Stimulated activated CD4-positive, alpha-beta T cell treated with anti-CD3 and anti-CD28 coated beads, Interleukin-1b, Interleukin-23, amount 100 ng/mL, for 24 hours (primary cell): ENCODE results near the gene HIP1.
"Not testable (repeated sequence)": the region's sequence is repeated elsewhere in the genome, so short reads cannot be mapped to it uniquely, and the experiment has no call there.

ENCODE experiments used
- DNase-seq, 4 experiments: peaks; one replicate each; pipeline ENCODE4 v3.0.0-alpha.2; 2020; ENCODE audit warnings: low read depth in 4 of 4, low spot score in 1 of 4

HIP1 gene

DNA sequence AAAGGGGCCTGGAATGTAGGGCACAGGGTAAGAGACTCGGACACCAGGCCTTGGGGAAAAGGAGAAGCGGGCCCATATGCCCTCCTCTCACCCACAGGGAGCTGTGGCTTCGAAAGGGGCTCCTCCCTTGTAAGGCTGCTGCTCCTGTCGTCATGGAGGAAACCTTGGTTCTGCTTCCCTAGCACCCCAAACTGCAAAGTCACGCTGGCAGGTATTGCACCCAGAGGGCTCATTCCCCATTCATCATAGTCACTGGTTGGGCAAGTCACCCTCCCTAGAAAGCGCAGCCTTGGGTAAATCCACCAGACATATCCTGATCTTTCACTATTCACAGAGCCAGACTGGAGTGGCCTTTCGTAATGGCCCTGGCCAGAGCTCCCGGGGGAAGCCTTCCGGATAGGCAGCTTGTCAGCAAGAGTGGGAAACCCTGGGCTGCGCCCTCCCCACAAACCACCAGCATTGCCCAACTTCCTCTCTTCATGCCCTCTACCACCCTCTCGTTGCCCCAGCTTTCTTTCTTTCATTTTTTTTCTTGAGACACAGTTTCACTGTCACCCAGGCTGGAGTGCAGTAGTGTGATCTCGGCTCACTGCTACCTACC is 121.0 kb downstream of the HIP1 start:
- peak in 1 of 4 experiments; percentile 22 for DNase-seq

DNA sequence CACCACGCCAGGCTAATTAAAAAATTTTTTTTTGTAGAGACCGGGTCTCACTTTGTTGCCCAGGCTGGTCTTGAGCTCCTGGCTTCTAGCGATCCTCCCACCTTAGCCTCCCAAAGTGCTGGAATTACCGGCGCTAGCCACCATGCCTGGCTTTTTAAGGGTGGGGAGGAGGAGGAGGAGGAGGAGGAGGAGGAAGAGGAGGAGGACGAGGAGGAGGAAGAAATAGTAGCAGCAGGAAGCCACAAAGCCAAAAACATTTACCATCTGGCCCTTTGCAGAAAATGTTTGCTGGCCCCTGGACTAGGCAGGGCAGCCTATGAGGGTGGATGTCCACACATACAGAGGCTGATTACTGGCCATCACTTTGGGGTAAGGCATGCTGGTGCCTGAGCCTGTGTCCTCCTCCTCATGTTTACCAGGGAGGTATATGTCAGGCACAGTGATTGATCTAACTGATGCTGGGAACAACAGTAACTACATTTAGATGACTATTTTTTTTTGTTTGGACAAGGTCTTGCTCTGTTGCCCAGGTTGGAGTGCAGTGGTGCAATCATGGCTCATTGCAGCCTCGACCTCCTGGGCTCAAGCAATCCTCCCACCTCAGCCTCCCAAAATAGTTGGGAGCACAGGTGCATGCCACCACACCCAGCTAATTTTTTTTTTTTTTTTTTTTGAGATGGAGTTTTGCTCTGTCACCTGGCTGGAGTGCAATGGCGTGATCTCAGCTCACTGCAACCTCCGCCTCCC is 122.1 kb downstream of the HIP1 start:
- DNase-seq: no peak

DNA sequence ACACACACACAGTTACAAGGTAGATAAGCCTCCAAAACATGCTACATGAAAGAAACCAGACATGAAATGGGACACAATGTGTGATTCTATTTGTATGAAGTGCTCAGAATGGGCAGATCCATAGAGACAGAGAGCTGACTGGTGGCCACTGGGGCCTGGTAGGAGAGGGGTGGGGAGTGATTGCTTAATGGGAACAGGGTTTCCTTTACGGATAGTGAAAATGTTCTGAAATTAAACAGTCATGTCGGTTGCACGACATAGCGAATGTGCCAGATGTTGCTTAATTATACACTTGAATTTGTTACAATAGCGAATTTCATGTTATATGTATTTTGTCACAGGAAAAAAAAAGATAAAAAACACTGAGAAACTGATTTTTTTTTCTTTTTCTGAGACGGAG is 124.3 kb downstream of the HIP1 start:
- DNase-seq: no peak

DNA sequence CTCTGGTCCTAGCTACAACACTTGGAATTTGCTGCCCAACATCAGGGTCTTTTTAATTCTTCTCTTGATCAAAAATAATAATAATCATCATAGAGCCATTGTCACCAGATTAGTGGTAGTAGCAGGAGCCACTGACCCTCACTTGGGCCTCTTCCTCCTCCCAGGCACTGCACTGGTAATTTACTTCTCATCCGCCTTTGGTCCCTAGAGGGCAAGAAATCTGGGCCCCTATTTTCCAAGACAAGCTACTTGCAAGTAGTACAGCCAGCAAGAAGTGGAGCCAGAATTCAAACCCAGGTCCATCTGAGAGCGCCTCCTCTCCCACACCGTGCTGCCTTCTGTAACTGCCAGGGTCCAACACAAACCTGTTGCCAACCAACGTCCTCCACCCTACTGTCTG is 125.4 kb downstream of the HIP1 start:
- DNase-seq: no peak

DNA sequence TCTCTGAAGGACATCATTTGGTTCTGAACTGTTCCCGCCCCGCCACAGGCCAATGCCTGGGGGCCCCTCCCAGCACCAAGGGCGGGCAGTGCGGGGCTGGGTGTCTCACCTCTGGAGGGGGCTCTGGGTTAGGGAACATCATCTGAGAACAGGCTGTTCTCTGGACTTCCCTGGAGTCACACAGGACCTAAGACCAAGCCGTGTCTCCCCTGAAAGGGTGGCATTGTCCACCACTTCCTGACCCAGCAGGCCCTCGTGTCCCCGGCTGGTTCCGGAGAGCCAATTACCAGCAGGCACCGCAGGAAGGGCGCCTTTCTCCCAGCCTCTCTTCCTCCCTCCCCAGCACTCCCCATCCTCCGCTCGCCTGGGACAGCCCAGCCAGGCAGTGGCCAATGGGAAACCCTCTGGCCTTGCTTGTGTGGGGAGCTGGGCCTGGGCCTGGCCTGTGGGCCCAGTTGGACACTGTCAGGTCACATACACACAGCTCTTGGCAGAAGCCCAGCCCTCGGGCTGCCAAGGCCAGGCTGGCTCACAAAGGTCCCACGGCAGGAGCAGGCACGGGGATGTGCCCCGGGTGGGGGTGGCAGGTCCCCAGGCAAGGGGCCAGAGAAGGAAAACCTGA is 127.1 kb downstream of the HIP1 start:
- DNase-seq: no peak

DNA sequence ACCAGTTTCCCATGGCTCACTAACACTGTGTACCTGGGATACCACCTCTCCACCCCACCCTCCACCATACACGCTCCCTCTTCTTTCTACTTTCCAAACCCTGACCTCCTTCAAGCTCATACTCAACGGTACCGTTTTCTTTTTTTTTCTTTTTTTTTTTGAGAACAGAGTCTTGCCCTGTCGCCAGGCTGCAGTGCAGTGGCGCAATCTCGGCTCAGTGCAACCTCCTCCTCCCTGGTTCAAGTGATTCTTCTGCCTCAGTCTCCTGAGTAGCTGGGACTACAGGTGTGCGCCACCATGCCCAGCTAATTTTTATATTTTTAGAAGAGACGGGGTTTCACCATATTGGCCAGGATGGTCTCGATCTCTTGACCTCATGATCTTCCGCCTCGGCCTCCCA is 129.3 kb downstream of the HIP1 start:
- DNase-seq: not testable (repeated sequence)

DNA sequence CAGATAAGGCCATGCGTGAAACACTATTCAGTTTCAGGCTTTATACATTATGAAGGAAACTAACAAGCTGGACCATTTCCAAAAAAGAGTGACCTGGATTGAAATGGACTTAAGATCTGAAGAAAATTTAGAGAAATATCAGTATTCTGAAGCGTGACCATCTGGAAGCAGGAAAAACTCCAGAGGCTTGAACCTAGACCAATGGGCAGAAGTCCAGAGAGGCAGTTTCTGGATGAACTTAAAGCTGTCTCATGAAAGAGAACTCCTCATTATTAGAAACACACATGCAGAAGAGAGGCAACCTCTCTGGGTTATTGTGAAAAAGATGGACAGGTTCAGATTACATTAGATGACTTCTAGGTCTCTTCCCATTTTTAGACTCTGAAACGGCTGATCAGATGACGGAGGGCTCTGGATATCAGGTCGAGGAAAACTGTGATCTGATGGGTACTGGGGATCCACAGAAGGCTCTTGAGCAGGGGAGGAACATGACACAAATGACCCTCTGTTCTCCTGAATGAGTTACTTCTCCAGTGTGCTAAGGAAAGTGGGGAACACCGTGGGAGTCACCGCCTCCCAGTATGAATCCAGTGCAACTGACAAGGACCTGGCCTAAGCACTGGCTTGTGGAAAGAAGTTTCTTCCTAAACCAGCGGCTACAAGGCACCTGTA is 130.2 kb downstream of the HIP1 start:
- no peak for DNase-seq

DNA sequence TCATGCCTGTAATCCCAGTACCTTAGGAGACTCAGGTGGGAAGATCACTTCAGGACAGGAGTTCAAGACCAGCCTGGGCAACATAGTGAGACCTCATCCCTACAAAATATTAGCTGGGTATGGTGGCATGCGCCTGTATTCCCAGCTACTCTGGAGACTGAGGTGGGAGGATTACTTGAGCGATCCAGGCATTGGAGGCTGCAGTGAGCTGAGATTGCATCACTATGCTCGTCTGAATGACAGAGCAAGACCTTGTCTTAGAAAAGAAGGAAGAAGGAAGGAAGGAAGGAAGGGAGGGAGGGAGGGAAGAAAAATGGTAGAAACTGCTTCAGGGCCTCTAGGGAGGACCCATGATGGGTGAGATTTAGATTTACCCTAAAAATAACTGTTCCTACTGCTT is 134.3 kb downstream of the HIP1 start:
- no peak for DNase-seq

DNA sequence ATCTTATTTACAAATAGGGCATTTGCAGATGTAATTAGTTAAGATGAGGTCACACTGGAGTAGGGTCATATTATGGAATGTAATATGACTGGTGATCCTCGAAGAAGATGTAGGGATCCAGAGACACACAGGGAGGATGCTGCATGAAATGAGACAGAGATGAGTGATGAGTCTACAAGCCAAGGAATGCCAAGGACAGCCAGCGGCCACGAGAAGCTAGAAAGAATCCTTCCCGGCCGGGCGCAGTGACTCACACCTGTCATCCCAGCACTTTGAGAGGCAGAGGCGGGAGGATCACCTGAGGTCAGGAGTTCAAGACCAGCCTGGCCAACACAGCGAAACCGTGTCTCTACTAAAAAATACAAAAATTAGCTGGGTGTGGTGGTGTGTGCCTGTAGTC is 135.9 kb downstream of the HIP1 start:
- DNase-seq: not testable (repeated sequence)

DNA sequence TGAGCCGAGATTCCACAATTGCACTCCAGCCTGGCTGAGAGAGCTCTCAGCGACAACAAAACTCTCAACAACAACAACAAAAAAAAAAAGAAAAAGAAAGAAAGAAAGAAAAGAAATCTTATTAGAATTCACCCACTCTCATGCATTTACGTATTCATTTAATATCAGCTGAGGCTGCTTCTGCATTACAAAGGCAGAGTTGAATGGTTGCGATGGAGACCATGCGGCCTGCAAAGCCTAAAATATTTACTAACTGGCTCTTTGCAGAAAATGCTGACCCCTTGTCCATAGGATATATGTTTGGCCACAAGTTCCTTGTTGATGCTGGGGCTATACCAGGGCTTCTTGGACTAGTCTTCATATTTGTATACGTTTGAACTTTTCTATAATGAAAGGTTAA is 137.2 kb downstream of the HIP1 start:
- DNase-seq: no peak

DNA sequence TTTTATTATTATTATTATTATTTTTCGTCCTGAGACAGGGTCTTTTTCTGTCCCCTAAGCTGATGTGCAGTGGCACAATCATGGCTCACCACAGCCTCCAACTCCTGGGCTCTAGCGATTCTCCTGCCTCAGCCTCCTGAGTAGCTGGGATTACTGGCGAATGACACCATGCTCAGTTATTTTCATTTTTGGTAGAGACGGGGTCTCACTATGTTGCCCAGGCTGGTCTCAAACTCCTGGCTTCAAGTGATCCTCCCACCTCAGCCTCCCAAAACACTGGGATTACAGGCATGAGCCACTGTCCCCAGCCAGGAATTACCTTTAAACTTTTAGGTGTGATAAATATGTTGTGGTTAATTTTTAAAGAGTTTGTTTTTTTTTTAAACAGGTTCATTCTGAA is 138.0 kb downstream of the HIP1 start:
- not testable (repeated sequence) for DNase-seq

DNA sequence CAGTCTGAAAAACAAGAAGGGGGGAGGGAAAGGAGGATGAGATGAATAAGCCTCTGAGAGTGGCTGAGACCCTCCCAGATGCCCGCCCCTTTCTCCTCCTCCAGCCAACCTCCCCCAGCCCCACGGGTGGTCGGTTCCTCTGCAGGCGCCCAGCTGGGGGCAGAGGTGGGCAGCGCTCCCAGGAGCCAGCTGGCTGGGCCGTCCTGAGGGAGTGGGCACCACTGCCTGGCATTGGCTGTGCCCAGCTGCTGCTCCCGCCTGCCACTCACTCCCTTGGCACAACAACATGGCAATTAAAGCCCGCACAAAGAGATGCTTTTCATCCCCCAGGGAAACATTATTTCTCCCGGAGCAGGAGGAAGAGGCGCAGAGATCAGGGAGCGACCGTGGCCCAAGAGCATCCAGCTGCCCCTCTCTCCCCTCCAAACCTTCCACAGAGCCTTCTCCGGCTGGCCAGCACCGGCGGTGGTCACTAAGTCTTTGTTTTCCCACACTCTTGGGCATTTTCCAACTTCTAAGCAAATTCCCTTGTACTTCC is 139.4 kb downstream of the HIP1 start:
- no peak for DNase-seq

DNA sequence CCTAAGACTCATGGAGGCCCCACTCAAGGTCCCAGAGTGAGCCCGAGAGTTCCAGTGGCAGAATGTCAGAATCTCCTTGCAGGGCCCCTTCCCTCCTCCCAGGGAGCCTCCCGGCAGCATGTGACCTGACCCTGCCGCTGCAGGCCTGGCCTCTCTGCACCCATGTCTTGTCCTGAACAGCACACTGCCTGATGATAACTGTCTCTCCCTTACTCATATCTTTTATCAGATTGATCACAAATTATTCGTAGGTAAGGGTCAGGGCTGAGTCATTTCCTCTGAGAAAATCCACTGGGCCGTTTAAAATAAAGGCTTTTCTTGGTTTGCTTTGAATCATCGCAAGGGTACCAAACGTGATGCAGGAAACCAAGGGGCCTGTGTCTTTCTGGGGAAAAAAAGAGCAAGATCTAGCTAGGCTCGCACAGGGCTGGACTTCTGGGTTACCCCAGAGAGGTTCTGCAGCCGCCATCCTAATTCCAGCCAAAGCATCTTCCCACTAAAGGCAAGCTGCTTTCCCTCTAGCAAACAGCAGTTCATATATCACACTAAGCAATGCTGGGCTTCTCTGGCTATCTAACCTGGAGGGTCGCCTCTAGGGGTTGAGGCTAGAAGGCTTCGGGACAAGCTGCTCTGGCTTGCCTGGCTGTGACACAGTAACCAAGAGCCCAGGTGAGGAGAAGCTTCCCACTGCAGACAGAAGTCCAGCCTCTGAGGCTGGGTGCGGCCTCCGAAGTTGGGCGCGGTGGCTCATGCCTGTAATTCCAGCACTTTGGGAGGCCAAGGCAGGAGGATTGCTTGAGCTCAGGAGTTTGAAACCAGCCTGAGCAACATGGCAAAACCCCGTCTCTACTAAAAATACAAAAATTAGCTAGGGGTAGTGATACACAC is 141.8 kb downstream of the HIP1 start:
- peak in 1 of 4 experiments; percentile 7 for DNase-seq

DNA sequence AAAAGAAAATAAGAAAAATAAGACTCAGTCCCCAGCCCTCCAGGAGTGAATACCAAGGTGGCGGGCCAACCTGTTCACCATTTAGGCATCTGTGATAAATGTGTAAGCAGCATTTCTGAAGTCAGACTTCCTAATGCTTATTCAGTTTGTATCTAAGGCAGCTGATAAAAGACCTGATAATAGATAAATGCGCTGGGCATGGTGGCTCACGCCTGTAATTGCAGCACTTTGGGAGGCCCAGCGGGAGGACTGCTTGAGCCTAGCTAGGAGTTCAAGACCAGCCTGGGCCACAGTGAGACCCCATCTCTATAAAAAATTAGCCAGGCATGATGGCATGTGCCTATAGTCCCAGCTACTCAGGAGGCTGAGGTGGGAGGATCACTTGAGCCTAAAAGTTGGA is 143.0 kb downstream of the HIP1 start:
- DNase-seq: no peak

DNA sequence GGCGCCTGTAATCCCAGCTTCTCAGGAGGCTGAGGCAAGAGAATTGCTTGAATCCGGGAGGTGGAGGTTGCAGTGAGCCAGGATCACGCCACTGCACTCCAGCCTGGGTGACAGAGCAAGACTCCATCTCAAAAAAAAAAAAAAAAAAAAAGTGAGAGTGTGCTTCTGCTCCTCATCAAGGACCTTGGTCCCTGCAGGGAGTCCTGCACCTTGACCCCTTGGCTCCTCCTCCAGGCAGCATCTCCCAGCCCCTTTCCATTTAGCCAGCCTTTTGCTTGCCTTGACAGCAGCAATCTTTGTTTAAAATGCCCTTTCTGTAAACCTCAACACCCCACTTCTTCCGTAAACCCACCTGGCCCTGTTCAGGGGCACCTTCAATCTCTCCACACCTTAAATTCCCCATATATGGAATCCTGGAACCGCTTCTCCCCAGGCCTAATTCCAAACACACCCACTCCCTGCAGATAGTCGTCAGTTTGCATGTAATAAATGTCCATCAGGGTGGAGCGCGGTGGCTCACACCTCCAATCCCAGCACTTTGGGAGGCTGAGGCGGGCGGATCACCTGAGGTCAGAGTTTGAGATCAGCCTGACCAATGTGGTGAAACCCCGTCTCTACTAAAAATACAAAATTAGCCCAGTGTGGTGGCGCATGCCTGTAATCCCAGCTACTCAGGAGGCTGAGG is 145.1 kb downstream of the HIP1 start:
- DNase-seq: not testable (repeated sequence)

DNA sequence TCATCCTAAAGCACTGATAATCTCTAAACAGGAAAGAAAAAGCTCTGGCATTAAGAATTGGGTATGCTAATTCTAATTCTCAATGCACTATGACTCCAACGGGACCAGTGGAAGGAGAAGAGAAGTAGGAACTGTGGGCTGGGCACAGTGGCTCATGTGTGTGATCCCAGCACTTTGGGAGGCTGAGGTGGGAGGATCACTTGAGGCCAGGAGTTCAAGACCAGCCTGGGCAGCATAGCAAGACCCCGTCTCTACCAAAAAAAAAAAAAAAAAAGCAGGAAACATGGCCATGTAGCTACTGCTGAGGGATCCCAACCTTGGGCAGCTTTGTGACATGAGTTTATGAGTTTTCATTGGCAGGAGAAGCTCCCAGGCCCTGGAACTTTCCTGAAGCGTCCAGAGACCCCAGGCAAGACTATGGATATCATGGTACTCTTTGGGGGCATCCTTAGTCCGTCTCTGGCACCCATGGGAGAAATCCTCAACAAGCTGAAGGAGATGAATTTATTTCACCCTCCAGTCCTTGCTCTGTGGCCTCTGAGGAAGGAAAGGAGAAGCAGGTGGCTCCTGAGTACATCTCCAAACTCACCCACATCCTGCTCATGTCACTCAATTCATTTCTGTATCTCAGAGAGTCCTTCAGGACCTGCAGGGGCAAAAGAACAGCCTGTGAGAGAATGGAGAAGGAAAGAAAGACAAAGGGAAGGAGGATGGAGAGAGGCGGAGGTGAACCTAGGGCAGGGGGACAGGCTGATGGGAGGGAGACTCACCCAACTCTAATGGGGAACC is 147.1 kb downstream of the HIP1 start:
- DNase-seq: no peak

DNA sequence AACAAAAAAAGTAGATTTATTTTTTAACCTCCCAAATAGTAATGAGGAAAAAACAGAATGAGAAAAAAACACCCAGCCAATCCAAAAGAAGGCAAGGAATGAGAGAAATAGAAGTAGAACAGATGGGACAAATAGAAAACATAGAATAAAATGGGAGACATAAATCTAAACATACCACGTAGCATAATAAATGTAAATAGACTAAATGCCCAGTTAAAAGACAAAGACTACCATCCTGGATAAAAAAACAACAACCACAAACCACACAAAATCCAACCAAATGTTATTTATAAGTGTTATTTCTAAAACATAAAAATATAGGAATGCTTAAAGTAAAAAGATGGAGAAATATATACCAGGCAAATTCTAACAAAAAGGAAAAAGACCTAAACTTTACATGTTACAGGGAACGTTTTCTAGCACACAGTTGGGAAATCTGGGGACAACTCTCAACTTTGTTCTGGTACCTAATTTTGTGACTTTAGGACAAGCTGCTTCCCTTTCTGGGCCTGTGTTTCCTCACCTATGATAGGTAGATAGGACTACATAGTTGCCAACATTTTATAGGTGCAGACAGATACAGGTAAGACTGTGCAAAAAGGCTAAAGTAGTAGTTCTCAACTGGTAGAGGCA is 148.3 kb downstream of the HIP1 start:
- DNase-seq: no peak

DNA sequence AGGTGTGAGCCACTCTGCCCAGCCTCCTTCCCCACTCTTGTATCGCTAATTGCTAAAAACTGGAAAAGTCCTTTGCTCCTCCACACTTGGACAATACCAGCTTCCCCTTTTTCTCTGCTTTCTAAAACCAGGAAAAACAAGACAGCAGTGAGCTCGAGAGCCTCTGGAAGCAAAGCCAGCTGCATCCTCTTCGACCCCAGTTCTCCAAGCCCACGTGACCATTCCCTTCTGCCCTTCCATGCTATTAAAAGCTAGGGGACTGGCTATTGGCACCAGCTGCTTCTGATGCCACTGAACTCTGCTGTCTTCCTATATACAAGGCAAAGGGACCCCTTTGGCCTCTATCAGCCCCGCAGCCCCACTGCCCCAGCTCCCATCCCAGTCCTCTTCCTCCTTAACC is 154.4 kb downstream of the HIP1 start:
- DNase-seq: no peak

DNA sequence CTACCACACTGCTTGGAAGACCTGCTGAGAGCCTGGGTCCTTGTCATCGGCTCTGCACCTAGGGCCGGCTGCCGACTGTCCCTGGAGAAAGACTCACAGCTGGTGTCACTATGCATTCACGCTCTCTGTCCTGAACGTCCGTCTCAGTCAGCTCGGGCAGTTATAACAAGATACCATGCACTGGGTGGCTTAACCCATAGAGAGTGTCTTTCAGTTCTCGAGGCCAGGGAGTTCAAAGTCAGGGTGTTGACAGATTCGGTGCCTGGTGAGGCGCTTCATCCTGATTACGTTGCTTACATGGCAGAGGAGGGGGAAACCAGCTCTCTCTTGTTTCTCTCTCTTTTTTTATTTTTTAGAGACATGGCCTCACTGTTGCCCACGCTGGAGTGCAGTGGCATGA is 155.5 kb downstream of the HIP1 start:
- DNase-seq: no peak
